Stimulated activated CD8-positive, alpha-beta memory T cell treated with anti-CD3 and anti-CD28 coated beads, Interleukin-4, amount 100 ng/mL, for 4 hours (primary cell): Measurements from ENCODE around the gene FCGR3A.
A peak's percentile ranks its signal among the peaks of the same experiment; 100 is the strongest.
"Not testable (repeated sequence)": the region's sequence is repeated elsewhere in the genome, so short reads cannot be mapped to it uniquely, and the experiment has no call there.

Experiments
- DNase-seq, 2 donors: peaks; one replicate each; pipeline ENCODE4 v3.0.0-alpha.2; 2020; ENCODE audit warnings: low read depth in 2 of 2, low spot score in 1 of 2

Gene FCGR3A

GRCh38 chr1:161557506-161558450 lies 8.2 kb upstream of the FCGR3A start:
- DNase-seq, result not testable (repeated sequence)

- DNase-seq, result not testable (repeated sequence)
These were observed 7.4 kb upstream of the FCGR3A start for GRCh38 chr1:161556990-161557389.

GRCh38 chr1:161556143-161556542 lies 6.5 kb upstream of the FCGR3A start:
- not testable (repeated sequence) for DNase-seq

GRCh38 chr1:161554815-161555417 lies 5.3 kb upstream of the FCGR3A start:
- not testable (repeated sequence) for DNase-seq

GRCh38 chr1:161554340-161554739 lies 4.7 kb upstream of the FCGR3A start:
- not testable (repeated sequence) for DNase-seq

GRCh38 chr1:161553631-161554030 lies 4.0 kb upstream of the FCGR3A start:
- DNase-seq, result not testable (repeated sequence)

- DNase-seq, result not testable (repeated sequence)
These were observed 1.3 kb upstream of the FCGR3A start for GRCh38 chr1:161550942-161551341.

GRCh38 chr1:161548749-161549406 lies 740 bp downstream of the FCGR3A start:
- not testable (repeated sequence) for DNase-seq

- not testable (repeated sequence) for DNase-seq
These were observed 1.4 kb downstream of the FCGR3A start for GRCh38 chr1:161547995-161548741.

GRCh38 chr1:161545005-161545731 lies 4.5 kb downstream of the FCGR3A start:
- DNase-seq, result not testable (repeated sequence)

GRCh38 chr1:161543125-161543524 lies 6.5 kb downstream of the FCGR3A start:
- not testable (repeated sequence) for DNase-seq

GRCh38 chr1:161542091-161542559 lies 7.5 kb downstream of the FCGR3A start:
- peak in 1 of 2 donors; percentile 24 for DNase-seq

GRCh38 chr1:161540570-161540960 lies 9.1 kb downstream of the FCGR3A start:
- not testable (repeated sequence) for DNase-seq

GRCh38 chr1:161539731-161540569 lies 9.7 kb downstream of the FCGR3A start:
- peak; percentile 81 to 100 for DNase-seq

- DNase-seq, result not testable (repeated sequence)
These were observed 10.6 kb downstream of the FCGR3A start for GRCh38 chr1:161538925-161539479.

- not testable (repeated sequence) for DNase-seq
These were observed 12.4 kb downstream of the FCGR3A start for GRCh38 chr1:161537068-161537669.

GRCh38 chr1:161532644-161533567 lies 16.7 kb downstream of the FCGR3A start:
- DNase-seq, result not testable (repeated sequence)
